ENCODE data around the gene LARP1. TPM values are rescaled to one million over a fixed set of nuclear protein-coding genes. Genes with fewer than 3 reads are reported as not detected.

Gene LARP1
- total and polyA plus RNA-seq, 2 experiments from 2014 or later: 133 to 302 TPM

- TF ChIP-seq, protein P1, sequence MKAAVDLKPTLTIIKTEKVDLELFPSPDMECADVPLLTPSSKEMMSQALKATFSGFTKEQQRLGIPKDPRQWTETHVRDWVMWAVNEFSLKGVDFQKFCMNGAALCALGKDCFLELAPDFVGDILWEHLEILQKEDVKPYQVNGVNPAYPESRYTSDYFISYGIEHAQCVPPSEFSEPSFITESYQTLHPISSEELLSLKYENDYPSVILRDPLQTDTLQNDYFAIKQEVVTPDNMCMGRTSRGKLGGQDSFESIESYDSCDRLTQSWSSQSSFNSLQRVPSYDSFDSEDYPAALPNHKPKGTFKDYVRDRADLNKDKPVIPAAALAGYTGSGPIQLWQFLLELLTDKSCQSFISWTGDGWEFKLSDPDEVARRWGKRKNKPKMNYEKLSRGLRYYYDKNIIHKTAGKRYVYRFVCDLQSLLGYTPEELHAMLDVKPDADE (IDR thresholded peaks at IDR 0.05): no peak
- TF ChIP-seq, protein P2, sequence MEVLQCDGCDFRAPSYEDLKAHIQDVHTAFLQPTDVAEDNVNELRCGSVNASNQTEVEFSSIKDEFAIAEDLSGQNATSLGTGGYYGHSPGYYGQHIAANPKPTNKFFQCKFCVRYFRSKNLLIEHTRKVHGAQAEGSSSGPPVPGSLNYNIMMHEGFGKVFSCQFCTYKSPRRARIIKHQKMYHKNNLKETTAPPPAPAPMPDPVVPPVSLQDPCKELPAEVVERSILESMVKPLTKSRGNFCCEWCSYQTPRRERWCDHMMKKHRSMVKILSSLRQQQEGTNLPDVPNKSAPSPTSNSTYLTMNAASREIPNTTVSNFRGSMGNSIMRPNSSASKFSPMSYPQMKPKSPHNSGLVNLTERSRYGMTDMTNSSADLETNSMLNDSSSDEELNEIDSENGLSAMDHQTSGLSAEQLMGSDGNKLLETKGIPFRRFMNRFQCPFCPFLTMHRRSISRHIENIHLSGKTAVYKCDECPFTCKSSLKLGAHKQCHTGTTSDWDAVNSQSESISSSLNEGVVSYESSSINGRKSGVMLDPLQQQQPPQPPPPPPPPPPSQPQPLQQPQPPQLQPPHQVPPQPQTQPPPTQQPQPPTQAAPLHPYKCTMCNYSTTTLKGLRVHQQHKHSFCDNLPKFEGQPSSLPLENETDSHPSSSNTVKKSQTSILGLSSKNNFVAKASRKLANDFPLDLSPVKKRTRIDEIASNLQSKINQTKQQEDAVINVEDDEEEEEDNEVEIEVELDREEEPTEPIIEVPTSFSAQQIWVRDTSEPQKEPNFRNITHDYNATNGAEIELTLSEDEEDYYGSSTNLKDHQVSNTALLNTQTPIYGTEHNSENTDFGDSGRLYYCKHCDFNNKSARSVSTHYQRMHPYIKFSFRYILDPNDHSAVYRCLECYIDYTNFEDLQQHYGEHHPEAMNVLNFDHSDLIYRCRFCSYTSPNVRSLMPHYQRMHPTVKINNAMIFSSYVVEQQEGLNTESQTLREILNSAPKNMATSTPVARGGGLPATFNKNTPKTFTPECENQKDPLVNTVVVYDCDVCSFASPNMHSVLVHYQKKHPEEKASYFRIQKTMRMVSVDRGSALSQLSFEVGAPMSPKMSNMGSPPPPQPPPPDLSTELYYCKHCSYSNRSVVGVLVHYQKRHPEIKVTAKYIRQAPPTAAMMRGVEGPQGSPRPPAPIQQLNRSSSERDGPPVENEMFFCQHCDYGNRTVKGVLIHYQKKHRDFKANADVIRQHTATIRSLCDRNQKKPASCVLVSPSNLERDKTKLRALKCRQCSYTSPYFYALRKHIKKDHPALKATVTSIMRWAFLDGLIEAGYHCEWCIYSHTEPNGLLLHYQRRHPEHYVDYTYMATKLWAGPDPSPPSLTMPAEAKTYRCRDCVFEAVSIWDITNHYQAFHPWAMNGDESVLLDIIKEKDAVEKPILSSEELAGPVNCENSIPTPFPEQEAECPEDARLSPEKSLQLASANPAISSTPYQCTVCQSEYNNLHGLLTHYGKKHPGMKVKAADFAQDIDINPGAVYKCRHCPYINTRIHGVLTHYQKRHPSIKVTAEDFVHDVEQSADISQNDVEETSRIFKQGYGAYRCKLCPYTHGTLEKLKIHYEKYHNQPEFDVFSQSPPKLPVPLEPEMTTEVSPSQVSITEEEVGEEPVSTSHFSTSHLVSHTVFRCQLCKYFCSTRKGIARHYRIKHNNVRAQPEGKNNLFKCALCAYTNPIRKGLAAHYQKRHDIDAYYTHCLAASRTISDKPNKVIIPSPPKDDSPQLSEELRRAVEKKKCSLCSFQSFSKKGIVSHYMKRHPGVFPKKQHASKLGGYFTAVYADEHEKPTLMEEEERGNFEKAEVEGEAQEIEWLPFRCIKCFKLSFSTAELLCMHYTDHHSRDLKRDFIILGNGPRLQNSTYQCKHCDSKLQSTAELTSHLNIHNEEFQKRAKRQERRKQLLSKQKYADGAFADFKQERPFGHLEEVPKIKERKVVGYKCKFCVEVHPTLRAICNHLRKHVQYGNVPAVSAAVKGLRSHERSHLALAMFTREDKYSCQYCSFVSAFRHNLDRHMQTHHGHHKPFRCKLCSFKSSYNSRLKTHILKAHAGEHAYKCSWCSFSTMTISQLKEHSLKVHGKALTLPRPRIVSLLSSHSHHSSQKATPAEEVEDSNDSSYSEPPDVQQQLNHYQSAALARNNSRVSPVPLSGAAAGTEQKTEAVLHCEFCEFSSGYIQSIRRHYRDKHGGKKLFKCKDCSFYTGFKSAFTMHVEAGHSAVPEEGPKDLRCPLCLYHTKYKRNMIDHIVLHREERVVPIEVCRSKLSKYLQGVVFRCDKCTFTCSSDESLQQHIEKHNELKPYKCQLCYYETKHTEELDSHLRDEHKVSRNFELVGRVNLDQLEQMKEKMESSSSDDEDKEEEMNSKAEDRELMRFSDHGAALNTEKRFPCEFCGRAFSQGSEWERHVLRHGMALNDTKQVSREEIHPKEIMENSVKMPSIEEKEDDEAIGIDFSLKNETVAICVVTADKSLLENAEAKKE (CRISPR knock-in tag; IDR thresholded peaks at IDR 0.05): no peak
These were observed 111.7 kb downstream of the LARP1 start (continued) for GRCh38 chr5:154866841-154867240.

MicroRNA genes within 50 kb of the gene (microRNA counts, 767-probe panel; counts per million panel counts)
- not detected for microRNA hsa-miR-378h

Small RNAs within 50 kb of the gene (microRNA-seq; reads per million reads assigned to microRNA genes)
- not detected for gene MIR378H

Small RNAs within 50 kb of the gene (small RNA-seq; reads per million reads assigned to genes)
- not detected for gene MIR378H (ENCODE audit: low replicate concordance)
- gene RF00019 (ENCODE audit: low replicate concordance): not detected

Other genes starting within 250 kb of the LARP1 start
- 1.8 and 4.6 TPM in 2 replicates for gene FAXDC2, start 95.2 kb downstream of the LARP1 start, total RNA-seq (2014; rRNA removed; shearing (Covaris generic))
- gene FAXDC2, start 95.2 kb downstream of the LARP1 start, polyA plus RNA-seq (2016; fragmentation: Nextera tagmentation; extraction: Ambion mirVana): 2.5 and 4.0 TPM in 2 replicates
- 77.7 and 78.3 TPM in 2 replicates for gene CNOT8, start 103.2 kb downstream of the LARP1 start, total RNA-seq (2014; rRNA removed; shearing (Covaris generic))
- 26.9 and 31.2 TPM in 2 replicates for gene CNOT8, start 103.2 kb downstream of the LARP1 start, polyA plus RNA-seq (2016; fragmentation: Nextera tagmentation; extraction: Ambion mirVana)
- 46.7 and 49.7 TPM in 2 replicates for gene GEMIN5, start 182.8 kb downstream of the LARP1 start, total RNA-seq (2014; rRNA removed; shearing (Covaris generic))
- gene GEMIN5, start 182.8 kb downstream of the LARP1 start, polyA plus RNA-seq (2016; fragmentation: Nextera tagmentation; extraction: Ambion mirVana): 18.3 and 19.2 TPM in 2 replicates
- 26.1 and 32.1 TPM in 2 replicates for gene MRPL22, start 185.7 kb downstream of the LARP1 start, total RNA-seq (2014; rRNA removed; shearing (Covaris generic))
- gene MRPL22, start 185.7 kb downstream of the LARP1 start, polyA plus RNA-seq (2016; fragmentation: Nextera tagmentation; extraction: Ambion mirVana): 256 and 260 TPM in 2 replicates

Data from GM23338 (cell line).